GM19035 (cell line): ENCODE results near the gene CDK18.

Experiments used
- ATAC-seq: cut with Tn5 transposase; IDR thresholded peaks from one replicate; pipeline ENCODE4 v1.9.1; 2021; ENCODE audit not compliant: unreplicated experiment

CDK18 gene

DNA sequence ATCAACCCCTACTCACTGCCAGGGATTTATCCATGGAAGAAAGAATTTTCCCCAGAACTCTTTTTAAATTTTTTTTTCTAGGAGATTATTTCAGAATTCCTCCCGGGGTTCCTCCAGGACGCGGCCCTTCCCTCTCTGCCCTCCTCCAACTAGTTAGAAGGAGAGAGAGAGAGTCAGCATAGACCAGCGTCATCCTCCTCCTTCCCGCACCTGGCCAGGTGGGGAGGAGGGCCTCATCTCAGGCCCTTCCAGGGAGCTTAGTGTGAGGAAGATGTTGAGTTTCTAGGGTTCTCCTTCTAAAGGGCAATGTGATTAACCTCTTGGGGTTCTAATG is 63.6 kb downstream of the CDK18 start:
- no peak for ATAC-seq

- ATAC-seq = no peak
Measured at GRCh38 chr1:205568469-205569361, 64.2 kb downstream of the CDK18 start.

- no peak for ATAC-seq
Measured at GRCh38 chr1:205569411-205570172, 65.1 kb downstream of the CDK18 start.

DNA sequence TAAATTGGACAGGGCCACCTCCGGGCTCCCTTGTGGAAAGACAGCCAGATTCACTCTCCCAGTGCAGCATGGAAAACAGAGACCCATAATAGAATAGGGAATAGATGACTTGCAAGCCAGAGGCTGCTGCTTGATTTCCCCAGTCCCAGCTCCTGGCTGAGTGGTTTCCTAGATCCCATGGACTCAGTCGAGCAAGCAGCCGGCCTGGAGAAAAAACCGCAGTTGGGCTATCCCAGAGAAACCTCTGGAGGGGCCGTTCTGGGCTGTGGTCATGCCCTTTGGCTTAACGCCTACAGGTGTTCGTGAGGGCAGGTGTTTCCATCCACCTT is 65.7 kb downstream of the CDK18 start:
- no peak for ATAC-seq

GRCh38 chr1:205570796-205571537 is 66.5 kb downstream of the CDK18 start:
- no peak for ATAC-seq

- no peak for ATAC-seq
Measured at GRCh38 chr1:205571747-205572146, 67.3 kb downstream of the CDK18 start.

- no peak for ATAC-seq
Measured at GRCh38 chr1:205572421-205572820, 68.0 kb downstream of the CDK18 start.

DNA sequence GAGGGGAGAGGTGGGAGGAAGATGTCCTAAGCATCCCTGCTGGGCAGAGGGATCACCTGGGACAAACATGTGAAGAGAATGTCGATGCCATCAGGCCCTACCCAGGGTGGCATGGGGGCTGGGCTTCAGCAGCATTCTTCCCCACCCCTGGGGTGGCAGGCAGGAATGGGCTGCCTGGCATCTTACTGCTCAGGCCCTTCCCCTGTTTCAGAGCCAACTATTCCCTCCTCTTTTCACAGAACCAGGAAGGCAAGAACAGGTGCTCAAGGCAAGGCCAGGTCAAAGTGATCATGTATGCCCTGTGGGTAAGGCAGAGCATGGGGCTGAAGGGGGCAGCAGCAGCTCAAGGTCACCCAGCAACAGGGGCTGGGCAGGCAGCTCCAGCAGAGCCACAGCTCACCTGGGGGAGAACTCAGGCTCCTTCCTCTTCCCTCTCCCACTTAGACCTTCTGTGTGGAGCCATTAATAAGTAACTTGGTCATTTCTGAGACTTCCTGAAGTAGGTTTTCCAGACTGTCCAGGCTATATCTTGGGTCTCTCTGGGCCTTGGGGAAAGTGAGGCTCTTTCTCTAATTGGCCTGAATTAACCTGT is 70.9 kb downstream of the CDK18 start:
- ATAC-seq = no peak

DNA sequence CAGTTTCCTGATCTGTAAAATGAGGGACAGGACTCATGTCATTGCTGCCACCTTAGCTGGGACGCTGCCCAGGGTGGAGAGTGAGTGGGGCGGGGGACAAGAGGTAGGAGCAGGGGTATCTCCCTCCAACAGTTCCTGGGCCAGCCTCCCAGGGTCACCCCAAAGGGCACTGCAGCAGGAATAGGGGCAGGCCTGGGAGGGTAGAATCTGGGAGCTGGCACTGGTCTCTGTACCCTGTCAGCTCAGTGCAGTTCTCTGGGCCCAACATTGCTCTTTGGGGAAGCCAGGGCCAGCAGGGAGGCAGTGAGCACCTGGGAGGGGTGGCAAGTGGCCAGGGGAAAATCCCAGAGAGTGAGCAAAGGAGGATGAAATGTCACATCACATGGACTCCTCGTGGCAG is 71.5 kb downstream of the CDK18 start:
- no peak for ATAC-seq

- no peak for ATAC-seq
Measured at GRCh38 chr1:205576805-205577761, 72.6 kb downstream of the CDK18 start.

GRCh38 chr1:205577874-205578658 is 73.6 kb downstream of the CDK18 start:
- ATAC-seq = no peak

GRCh38 chr1:205578780-205579571 is 74.5 kb downstream of the CDK18 start:
- ATAC-seq = no peak

DNA sequence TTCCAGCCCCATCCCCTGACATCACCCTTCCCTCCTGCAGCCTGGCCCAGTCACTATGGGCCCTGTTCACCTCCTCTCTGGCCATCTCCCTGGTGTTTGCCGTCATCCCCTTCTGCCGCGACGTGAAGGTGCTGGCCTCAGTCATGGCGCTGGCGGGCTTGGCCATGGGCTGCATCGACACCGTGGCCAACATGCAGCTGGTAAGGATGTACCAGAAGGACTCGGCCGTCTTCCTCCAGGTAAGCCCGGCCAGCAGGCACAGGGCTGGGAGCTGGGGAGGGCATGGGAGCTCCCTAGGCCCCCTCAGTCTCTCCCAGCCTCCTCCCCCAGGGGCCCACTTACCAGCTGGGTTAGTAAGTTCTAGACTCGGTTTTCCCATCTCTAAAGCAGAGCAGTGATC is 75.2 kb downstream of the CDK18 start:
- ATAC-seq = no peak

DNA sequence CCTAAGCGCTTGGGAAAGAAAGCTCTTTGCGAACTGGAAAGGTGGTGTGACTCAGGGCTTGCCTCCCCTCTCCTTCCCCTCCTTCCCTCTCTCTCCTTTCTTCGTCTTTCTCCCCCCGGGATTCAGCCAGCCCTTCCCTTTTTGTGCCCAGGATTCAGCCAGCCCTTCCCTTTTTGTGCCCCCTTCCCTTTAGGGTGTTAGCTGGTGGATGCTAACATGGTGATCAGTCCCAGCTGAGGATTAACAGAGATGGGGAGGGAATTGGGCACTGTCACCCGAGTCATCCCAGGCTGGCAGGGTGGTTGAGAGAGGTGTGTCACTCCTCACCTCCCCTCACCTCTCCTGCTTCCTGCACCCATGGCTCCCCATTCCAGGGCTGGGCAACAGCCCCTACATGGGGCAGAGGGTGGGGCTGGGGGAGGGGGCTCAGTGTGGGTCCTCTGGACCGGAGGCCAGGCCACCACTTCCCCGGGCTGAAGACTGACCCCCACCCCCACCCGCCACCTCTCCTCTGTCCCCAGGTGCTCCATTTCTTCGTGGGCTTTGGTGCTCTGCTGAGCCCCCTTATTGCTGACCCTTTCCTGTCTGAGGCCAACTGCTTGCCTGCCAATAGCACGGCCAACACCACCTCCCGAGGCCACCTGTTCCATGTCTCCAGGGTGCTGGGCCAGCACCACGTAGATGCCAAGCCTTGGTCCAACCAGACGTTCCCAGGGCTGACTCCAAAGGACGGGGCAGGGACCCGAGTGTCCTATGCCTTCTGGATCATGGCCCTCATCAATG is 75.9 kb downstream of the CDK18 start:
- no peak for ATAC-seq

DNA sequence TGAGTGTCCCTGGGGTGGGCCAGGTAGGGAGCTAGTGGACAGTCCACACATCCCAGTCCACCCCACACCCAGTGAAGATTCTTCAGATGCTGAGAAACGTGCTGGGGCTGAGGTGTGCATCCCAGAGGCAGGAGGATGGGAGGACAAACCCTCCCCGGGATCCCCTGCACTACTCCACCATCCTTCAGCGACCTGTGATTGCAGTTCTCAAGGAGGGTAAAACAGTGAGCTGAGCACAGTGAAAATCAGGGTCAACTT is 76.4 kb downstream of the CDK18 start:
- no peak for ATAC-seq

GRCh38 chr1:205581321-205581980 is 77.0 kb downstream of the CDK18 start:
- no peak for ATAC-seq

- no peak for ATAC-seq
Measured at GRCh38 chr1:205582046-205582445, 77.6 kb downstream of the CDK18 start.
